ENCODE results near the gene KIAA0930.

GRCh38 chr22:45210577-45210976, 30.1 kb downstream of the KIAA0930 start:
- TF ChIP-seq POLR2A (IDR thresholded peaks at IDR 0.05), result no peak
- no peak for TF ChIP-seq CTCF (IDR thresholded peaks at IDR 0.05)
- TF ChIP-seq POLR2AphosphoS5 (IDR thresholded peaks at IDR 0.05), result no peak

Data from breast epithelium (tissue), 3 donors.